ENCODE data around the gene FAM111A. TPM values are rescaled to one million over a fixed set of nuclear protein-coding genes. Genes with fewer than 3 reads are reported as not detected.

FAM111A gene
- total and polyA plus RNA-seq, 7 donors = 0.91 to 5.2 (median 3.1) TPM

DNA sequence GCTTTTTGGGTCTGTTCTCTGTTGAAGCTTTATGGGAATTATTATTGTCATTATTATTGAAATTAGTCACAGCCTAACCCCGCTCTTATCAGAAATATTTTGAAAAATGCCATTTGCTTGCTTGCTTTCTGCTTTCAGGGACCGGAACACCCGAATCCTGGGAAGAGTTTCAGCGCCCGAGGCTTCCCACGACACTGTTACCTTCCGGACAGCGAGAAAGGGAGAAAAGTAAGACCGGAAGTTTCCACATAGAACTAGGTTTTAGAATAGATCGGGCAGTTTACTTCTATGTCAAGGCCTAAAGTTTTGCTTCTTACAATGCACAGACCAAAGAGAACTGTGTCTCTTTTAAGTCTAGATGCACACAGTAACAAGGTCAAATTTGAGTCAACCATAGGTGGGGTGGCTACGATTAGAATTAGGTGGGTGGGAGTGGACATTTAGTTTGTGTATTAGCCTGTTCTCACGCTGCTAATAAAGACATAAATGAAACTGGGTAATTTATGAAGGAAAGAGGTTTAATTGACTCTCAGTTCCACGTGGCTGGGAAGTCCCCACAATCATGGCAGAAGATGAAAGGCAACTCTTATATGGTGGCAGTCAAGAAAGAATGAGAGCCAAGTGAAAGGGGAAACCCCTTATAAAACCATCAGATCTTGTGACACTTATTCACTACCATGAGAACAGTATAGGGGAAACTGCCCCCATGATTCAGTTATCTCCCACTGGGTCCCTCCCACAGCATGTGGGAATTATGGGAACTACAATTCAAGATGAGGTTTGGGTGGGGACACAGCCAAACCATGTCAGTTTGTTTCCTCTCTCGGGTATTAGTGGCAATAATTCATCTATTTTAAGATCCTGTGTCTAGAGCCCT, 57.1 kb downstream of the FAM111A start:
- Histone ChIP-seq H3K27ac (no peak overlapping the region), H3K4me1 (no peaks in the 10 kb centered on the region), H3K9me3 (no peaks in the 10 kb centered on the region), H3K27me3 (ENCODE audit: insufficient read depth in 3 of 3, low read length in 2 of 3) (peaks cover 0 to 3% (median 0%) of the 10 kb centered on the region in 3 donors), H3K4me3 (no peak overlapping the region), H3K36me3 (ENCODE audit: insufficient read depth in 1 of 2, low read depth in 1 of 2) (peaks cover 2 to 12% of the 10 kb centered on the region in 2 donors)
- intact Hi-C loops (cut with DNase I) = no loop called here
- DNase-seq = no peak
- 78 to 80% (median 80%) methylated on average over 14 of the region's 14 CpGs for WGBS, 3 donors
- ATAC-seq = no peak
- no peak for TF ChIP-seq CTCF (IDR thresholded peaks at IDR 0.05)

GRCh38 chr11:59200423-59200746, 57.7 kb downstream of the FAM111A start:
- WGBS, 3 donors = 41 to 51% (median 49%) methylated on average over 4 of the region's 4 CpGs
- DNase-seq = no peak
- no peak for TF ChIP-seq CTCF (IDR thresholded peaks at IDR 0.05)
- H3K4me1 ChIP-seq = no peaks in the 10 kb centered on the region
- no peaks in the 10 kb centered on the region for H3K9me3 ChIP-seq
- H3K27me3 ChIP-seq (ENCODE audit: insufficient read depth in 3 of 3, low read length in 2 of 3) = peaks cover 0 to 4% (median under 1%) of the 10 kb centered on the region in 3 donors
- no peak overlapping the region for H3K27ac ChIP-seq
- H3K4me3 ChIP-seq = no peak overlapping the region
- intact Hi-C loops (cut with DNase I) = no loop called here
- no peak for ATAC-seq
- H3K36me3 ChIP-seq (ENCODE audit: insufficient read depth in 1 of 2, low read depth in 1 of 2) = peaks cover 2 to 12% of the 10 kb centered on the region in 2 donors

DNA sequence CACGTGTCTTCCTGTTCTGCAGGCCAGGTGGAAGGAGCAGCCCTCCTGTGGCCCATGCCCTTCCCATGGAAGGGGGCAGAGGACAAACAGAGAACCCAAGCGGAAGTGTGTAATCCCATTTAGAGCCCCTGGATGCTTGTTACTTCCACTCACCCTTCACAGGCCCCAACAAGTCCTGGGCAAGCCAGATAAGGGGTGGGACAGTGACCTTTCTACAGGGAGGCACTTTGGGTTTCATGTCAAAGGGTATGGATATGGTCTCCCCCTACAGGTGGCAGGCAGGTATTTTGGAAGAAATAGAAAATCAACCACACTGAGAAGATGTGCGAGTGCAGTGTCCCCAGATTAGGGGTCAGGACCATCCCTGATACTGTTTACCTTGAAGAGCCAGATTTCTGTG, 58.7 kb downstream of the FAM111A start:
- Histone ChIP-seq H3K27me3 (ENCODE audit: insufficient read depth in 3 of 3, low read length in 2 of 3) (peaks cover 0 to 7% (median 0%) of the 10 kb centered on the region in 3 donors), H3K27ac (no peak overlapping the region), H3K4me3 (no peak overlapping the region), H3K4me1 (no peaks in the 10 kb centered on the region), H3K9me3 (no peaks in the 10 kb centered on the region), H3K36me3 (ENCODE audit: insufficient read depth in 1 of 2, low read depth in 1 of 2) (peaks cover 0 to 12% of the 10 kb centered on the region in 2 donors)
- intact Hi-C loops (cut with DNase I) = no loop called here
- no peak for TF ChIP-seq CTCF (IDR thresholded peaks at IDR 0.05)
- no peak for DNase-seq
- no peak for ATAC-seq
- WGBS, 3 donors = 81 to 98% (median 84%) methylated on average over 3 of the region's 3 CpGs

Other genes with a start within 250 kb of the FAM111A start
- not detected for gene GLYATL1, start 203.4 kb upstream of the FAM111A start, total RNA-seq
- gene GLYATL1, start 203.4 kb upstream of the FAM111A start, polyA plus RNA-seq = not detected
- not detected for gene GLYATL1B, start 56.5 kb upstream of the FAM111A start, total RNA-seq
- gene GLYATL1B, start 56.5 kb upstream of the FAM111A start, polyA plus RNA-seq = not detected
- under 1 TPM in 2 of 4 donors, not detected in 2; 0.06 to 0.09 TPM for gene FAM111B, start 35.6 kb upstream of the FAM111A start, total RNA-seq
- gene FAM111B, start 35.6 kb upstream of the FAM111A start, polyA plus RNA-seq = under 1 TPM; 0.01 to 0.05 (median 0.04) TPM
- gene DTX4, start 29.3 kb downstream of the FAM111A start, total RNA-seq = 1 to 10 TPM; 1.2 to 2.7 (median 2.3) TPM
- under 1 TPM; 0.46 to 0.65 (median 0.60) TPM for gene DTX4, start 29.3 kb downstream of the FAM111A start, polyA plus RNA-seq
- gene MPEG1, start 70.1 kb downstream of the FAM111A start, total RNA-seq = 1 to 10 TPM; 3.8 to 6.1 (median 5.0) TPM
- gene MPEG1, start 70.1 kb downstream of the FAM111A start, polyA plus RNA-seq = 1 to 10 TPM in 1 of 3 donors, under 1 TPM in 2; 0.82 to 1.8 (median 0.90) TPM
- gene OR5AN1, start 216.0 kb downstream of the FAM111A start, total RNA-seq = not detected
- not detected for gene OR5AN1, start 216.0 kb downstream of the FAM111A start, polyA plus RNA-seq

All from psoas muscle (tissue), 8 donors.